Breast epithelium (tissue), 3 donors: ENCODE measurements around the gene REEP3.
"Not testable (repeated sequence)": the region's sequence is repeated elsewhere in the genome, so short reads cannot be mapped to it uniquely, and the experiment has no call there.

Experiments used
- CTCF ChIP-seq, 3 donors: fragments of 450-650 bp; IDR thresholded peaks; one replicate each; pipeline ENCODE4 v1.5.1; 2016 to 2017; ENCODE audit warnings: antibody characterized with exemption in 3 of 3, mild to moderate bottlenecking in 3 of 3, moderate library complexity in 3 of 3
- POLR2A ChIP-seq: fragments of 450-650 bp; IDR thresholded peaks from one replicate; pipeline ENCODE4 v1.6.1; 2016; ENCODE audit warnings: antibody characterized with exemption, mild to moderate bottlenecking, moderate library complexity

DNA sequence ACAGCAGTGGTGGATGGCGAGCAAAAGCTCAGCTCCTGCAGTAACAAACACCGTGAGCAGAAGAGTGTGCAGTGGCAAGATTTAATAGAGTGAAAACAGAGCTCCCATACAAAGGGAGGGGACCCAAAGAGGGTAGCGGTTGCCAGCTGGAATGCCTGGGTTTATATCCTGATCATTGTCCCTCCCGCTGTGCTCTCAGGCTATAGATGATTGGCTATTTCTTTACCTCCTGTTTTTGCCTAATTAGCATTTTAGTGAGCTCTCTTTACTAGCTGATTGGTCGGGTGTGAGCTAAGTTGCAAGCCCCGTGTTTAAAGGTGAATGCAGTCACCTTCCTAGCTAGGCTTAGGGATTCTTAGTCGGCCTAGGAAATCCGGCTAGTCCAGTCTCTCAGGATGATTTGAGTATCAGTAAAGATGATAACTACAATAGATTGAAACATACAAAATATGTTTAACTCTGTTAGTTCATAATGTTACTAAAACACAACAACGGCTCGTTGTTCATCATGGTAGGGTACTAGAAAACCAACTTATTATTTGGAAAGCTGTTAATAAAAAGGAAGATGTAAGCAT lies 143.9 kb downstream of the REEP3 start:
- not testable (repeated sequence) for TF ChIP-seq CTCF (IDR thresholded peaks at IDR 0.05); POLR2A
